ENCODE results near the gene LYSMD2.

LYSMD2 gene

DNA sequence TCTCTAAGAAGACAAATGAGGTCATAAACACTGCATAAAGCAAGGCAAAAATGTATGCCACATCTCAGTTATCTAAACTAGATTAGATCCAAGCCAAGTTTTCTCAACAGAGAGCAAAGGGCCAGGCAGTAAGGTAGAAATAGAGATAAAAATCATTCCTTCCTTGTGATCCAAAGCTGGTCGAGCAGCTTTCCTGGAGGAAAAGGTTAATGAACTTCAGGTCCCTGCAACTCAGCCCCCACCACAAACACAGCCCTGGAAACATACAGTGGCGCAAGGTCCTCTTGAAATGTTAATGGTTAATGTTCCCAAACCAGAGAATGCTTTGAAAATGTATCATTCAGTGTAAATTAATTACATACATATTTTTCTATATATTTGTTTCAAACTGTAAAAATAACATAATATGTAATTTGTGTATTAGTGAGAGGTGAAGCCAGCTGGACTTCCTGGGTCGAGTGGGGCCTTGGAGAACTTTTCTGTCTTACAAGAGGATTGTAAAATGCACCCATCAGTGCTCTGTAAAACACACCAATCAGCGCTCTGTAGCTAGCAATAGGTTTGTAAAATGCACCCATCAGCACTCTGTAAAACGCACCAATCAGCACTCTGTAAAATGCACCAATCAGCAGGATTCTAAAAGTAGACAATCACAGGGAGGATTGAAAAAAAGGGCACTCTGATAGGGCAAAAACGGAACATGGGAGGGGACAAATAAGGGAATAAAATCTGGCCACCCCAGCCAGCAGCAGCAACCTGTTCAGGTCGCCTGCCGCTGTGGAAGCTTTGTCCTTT lies 17.1 kb downstream of the LYSMD2 start:
- no peak for DNase-seq (ENCODE audit: low read depth in 3 of 3, low spot score in 1 of 3)

DNA sequence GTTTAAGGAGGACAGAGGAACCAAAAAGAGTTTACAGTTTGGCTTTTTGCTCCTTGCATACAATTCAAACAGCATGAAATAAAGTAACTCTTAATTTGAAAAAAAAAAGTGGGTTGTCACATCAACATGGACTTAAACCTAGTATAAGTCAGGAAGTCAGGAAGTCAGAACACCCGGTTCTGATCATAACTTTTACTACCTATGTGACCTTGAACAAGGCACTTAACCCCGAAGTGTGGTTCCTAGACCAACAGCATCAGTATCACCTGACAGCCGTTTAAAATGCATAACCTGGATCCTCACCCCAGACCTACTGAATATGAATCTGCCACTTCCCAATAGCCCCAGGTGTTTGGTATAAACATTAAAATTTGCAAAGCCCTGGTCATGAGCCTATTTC lies 18.7 kb downstream of the LYSMD2 start:
- no peak for DNase-seq (ENCODE audit: low read depth in 3 of 3, low spot score in 1 of 3)

DNA sequence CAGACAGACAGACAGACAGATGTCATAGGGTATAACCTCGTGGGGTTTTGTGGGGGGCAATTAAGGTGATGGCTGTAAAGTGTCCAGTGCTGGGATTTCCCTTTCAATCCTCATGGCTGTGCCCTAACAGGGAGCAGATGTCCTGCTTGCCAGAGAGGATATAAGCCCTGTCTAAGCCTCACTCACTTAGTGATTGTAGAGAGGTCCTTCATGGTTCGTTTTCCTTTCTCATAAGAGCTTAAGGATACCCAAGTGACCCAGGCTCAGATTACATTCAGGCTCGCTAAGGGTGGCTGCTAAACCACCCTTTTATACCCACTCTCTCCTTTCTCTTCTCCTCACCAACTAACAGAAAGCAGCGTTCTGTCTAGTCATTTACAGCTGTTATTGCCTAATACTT lies 19.2 kb downstream of the LYSMD2 start:
- no peak for DNase-seq (ENCODE audit: low read depth in 3 of 3, low spot score in 1 of 3)

DNA sequence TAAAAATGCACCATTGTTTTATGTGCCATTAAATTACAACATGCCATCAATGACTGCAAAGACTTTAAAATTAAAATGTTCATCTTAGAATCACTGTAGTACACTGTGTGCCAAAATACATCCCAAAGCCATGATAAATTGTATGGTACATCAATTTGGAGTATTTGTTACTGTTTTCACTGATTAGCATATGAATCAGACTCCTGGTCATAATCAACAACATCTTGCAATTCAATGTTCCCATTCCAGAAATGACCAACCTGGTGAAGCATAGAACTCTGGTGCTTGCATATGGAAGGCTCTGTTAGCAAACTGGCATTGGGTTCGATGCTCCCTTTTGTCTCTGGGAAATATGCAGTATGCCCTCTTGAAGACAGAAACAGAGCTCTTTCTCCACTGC lies 22.5 kb downstream of the LYSMD2 start:
- DNase-seq (ENCODE audit: low read depth in 3 of 3, low spot score in 1 of 3), result no peak

DNA sequence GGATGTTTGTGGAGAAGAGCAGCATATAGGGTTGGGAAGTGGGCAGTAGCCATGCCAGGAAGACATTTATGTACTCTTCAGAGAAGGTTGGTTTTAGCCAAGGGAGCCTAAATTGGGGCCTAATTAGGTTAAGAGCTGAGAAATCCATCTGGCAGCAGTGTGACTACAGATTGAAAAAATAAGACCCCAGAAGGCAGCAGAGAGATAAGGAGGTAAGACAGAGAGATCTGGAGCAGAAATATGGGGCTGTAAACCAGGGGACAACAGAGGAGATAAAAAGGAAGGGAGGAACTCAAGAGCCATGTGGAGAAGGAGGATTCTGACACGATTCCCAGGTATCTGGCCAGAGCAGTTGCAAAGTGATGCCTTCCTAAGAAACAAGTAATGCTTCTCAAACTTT lies 23.3 kb downstream of the LYSMD2 start:
- DNase-seq (ENCODE audit: low read depth in 3 of 3, low spot score in 1 of 3), result no peak

DNA sequence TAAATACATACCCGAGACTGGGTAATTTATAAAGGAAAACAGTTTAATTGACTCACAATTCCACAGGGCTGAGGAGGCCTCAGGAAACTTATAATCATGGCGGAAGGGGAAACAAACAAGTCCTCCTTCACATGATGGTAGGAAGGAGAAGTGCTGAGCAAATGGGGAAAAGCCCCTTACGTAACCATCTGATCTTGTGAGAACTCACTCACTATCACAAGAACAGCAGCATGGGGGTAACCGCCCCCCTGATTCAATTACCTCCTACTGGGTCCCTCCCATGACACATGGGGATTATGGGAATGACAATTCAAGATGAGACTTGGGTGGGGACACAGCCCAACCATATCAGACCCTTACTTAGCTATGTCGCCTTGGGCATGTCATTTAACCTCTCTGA lies 28.4 kb downstream of the LYSMD2 start:
- no peak for DNase-seq (ENCODE audit: low read depth in 3 of 3, low spot score in 1 of 3)

DNA sequence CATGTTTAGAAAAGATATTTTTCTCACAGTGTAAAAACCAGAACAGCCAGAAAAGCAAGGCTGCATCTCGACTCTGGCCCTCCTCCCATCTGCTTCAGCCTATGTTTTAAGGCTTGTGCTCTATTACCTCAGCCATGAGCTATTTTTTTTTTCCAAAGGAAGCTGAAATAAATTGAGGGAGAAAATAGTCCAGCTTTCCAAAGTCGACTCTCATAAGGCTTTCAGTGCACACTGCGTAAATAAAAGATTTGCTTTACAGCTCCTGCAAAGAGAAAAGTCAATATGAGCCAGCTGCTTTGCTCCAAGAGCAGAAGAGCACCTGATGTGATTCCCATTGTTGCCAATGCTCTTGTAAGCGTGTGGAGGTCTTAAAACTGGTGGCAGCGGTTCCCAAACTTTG lies 29.4 kb downstream of the LYSMD2 start:
- DNase-seq (ENCODE audit: low read depth in 3 of 3, low spot score in 1 of 3), result no peak

DNA sequence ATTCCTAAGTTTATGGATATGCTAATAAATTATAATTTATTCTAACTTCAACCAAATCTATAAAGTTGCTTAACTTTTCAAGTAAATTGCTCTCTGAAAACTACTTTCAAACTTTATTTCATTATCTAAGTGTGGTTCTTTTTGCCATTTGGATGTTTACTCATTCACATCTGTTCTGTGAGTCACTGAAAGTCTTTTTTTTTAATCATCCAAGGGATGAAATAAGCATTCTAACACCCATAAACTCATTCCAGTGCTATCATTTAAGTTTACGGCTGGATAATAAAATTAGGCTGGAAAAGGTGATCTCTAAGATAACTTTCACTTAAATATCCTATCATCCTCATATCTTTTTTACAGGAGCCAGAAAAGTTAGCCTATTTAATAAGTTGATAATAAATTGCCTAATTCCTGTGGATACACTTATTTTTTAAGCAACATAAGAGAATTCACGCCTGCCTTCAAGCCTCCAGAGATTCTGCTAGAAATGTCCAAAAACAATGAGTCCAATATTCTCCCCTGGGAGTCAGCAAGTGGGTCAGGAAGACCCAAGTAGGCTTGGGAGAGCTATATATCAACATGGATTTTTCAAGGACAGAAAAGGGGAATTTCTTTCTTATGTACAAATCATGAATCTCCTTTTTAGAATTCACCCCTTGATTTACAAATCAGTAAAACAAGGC lies 30.4 kb downstream of the LYSMD2 start:
- DNase-seq (ENCODE audit: low read depth in 3 of 3, low spot score in 1 of 3), result no peak

DNA sequence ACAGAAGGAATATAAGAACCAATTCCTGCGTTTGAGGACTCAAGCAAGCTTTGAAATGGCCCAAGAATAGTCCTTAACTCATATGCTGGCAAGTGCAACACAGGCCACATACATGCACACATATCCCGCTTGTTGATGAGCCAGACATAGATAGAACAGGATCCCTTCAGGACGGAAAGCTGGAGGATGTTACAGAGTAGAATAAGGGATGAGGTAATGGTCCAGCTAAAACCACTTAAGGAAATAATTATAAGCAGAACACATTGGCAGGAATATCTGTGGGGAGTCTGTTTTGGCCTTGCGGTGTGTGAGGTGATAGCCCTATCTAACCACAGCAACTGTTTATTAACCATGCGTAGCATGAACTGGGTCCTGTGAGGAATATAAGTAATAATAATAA lies 31.2 kb downstream of the LYSMD2 start:
- no peak for DNase-seq (ENCODE audit: low read depth in 3 of 3, low spot score in 1 of 3)

DNA sequence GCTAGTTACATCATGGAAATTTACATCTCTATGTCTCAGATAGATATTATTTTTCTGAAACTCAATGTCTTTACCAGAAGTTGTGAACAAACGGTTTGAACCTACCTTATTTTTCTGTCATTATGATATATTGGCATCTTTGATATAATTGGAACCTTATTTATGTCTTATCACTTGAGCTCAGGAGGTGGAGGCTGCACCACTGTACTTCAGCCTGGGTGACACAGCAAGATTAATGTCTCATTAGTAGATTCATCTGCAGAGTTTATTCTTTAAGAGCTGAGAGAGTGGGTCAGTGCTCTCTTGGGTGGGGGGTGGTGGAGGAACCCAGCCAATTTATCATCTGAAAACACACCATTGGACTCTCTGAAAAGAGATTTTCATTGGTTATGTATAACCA lies 34.7 kb downstream of the LYSMD2 start:
- no peak for DNase-seq (ENCODE audit: low read depth in 3 of 3, low spot score in 1 of 3)

DNA sequence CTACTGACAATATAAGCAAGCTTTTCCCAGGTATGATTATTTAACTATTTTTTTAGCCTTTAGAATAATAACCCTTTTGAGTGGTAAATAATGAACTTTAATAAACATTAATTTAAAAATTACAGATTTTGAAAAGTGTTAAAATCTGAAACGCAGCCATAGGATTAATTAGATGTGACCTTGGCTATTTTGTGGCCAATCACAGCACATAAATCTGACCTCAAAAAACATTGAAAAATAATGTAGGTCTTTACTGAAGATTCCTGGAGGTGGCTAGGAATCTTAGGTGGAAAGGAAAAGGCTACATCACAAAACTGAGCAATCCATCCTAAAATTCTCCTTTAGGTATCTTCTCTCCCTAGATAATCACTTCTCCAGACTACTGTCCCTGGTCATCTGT lies 38.1 kb downstream of the LYSMD2 start:
- DNase-seq (ENCODE audit: low read depth in 3 of 3, low spot score in 1 of 3), result no peak

DNA sequence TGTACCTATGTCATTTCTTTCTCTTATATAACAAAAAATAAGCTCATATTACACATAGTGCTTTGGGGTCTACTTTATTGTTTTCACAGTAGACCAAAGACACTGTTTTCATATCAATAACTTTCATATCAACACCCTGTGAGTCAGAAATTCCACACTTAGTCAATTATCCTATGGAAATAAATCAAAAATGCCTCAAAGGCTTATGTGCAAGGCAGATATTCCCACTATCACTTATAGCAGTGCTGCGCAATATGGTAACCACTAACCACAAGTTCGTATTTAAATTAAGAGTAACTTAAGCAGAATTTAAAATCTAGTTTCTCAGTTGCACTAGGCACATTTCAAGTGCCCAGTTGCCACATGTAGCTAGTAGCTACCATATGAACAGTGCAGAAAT lies 40.3 kb downstream of the LYSMD2 start:
- no peak for DNase-seq (ENCODE audit: low read depth in 3 of 3, low spot score in 1 of 3)

DNA sequence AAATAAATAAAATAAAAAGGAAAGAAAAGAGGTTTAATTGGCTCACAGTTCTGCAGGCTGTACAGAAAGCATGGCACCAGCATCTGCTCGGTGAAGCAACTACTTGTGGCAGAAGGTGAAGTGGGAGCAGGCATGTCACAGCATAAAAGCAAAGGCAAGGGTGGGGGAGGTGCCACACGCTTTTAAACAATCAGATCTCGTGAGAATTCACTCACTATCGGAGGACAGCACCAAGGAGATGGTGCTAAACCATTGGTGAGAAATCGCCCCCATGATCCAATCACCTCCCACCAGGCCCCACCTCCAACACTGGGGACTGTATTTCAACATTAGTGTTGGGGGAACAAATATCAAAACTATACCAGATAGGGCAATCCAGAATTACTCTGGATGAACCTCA lies 40.9 kb downstream of the LYSMD2 start:
- no peak for DNase-seq (ENCODE audit: low read depth in 3 of 3, low spot score in 1 of 3)

DNA sequence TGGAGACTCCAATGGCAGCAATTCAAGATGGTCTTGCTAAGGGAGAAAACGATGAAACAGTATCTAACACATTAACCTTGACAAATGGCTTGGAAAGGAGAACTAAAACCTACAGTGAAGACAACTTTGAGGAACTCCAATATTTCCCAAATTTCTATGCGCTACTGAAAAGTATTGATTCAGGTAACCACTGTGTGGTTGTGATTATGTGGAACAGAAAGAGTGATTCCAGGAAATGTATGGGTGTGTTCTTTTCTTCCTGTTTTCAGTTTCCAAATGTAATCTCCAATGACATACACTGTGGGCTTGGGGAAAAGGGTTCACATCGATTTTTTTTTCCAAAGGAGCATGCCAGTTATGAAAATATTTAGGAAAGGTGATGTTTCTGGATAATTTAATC lies 45.3 kb downstream of the LYSMD2 start:
- no peak for DNase-seq (ENCODE audit: low read depth in 3 of 3, low spot score in 1 of 3)

DNA sequence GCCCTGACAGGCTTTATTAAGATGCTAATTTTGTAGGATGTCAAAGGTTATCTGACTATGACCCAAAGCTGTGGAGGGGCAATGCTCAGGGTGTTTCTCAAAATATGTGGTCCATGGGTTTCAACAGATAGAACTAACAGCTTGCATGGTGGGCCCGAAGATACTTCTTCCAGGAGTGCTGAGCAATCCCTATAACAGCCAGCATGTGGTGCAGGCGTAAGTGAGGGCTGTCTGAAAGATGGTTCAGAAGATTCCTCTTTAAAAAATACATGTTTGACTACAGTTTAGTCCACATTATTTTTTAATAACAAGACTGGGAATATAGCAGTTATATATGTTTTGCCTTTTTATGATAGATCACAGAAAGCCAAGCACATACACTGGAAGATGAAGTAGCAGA lies 48.6 kb downstream of the LYSMD2 start:
- DNase-seq (ENCODE audit: low read depth in 3 of 3, low spot score in 1 of 3), result no peak

DNA sequence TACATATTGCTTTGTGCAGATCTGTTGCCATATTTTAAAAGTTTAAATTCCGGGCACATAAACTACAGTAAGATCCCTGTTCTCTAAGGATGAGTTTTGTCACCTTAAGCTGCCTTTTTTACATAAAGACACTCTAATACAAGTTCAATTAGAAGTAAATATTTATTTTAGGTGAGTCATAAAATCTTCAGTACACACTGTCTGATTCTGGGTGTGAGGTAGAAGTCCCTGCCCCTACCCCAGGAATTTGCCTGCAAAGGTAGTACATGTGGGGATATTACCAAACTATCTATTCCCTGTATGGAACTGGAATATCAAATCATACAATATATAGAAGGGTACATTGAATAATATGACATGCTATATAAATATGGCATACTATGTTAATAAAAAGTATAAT lies 49.9 kb downstream of the LYSMD2 start:
- DNase-seq (ENCODE audit: low read depth in 3 of 3, low spot score in 1 of 3), result no peak

DNA sequence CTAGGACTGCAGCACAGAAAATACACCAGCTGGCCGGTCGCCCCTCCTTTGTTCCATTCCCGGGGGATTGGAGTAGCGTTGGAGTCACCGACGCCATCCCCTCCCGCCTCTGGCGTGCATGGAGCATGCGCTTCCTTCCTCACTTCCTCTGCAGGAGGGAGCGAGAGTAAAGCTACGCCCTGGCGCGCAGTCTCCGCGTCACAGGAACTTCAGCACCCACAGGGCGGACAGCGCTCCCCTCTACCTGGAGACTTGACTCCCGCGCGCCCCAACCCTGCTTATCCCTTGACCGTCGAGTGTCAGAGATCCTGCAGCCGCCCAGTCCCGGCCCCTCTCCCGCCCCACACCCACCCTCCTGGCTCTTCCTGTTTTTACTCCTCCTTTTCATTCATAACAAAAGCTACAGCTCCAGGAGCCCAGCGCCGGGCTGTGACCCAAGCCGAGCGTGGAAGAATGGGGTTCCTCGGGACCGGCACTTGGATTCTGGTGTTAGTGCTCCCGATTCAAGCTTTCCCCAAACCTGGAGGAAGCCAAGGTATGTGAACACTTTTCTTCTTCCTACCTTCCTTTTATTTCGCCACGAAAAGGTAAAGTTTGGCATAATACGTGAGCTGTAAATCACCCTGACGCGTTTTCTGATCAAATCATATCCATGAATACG lies 56.0 kb downstream of the LYSMD2 start, which contains the start of gene SCG3:
SCG3 (plus strand) TSS at position 201 of the 661 bp plus-strand sequence; CDS start at position 454, 253 bp downstream.
- DNase-seq (ENCODE audit: low read depth in 3 of 3, low spot score in 1 of 3), result peak; percentile 5 to 36 (median 7)

DNA sequence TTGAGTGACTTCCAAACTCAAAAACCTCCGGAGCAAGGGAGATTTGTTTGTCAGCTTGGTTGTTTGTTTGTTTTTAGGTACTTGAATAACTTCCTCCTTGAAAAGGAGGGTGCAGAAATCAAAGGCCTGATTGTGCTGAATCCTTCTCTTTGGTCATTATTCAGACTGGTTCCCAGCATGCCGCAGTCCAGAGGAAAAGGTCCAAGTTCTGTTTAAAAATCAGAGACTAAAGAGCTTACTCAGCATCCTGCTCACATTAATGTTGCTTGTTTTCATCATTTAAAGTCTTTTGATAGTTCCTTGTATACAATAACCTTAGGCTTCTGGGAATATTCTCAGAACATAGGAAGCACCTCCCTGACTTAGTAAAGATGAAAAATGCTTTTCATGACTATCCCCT lies 57.1 kb downstream of the LYSMD2 start:
- no peak for DNase-seq (ENCODE audit: low read depth in 3 of 3, low spot score in 1 of 3)

DNA sequence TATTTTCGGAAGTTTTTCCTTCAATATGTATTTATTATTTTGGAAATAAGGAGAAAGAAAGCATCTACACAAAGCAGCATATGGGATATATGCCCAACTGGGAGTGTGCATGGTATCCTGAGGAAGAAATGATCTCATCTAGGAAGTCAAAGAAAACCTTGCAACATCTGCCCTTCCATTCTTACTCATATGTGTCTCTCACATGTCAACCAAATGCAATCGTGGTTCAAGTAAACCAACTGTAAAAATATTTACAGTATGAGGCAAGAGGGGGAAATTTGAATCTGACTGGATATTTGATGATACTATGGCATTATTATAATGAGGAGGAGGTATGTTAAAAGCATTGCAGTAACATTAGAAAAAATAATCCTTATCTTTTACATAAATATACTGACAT lies 59.4 kb downstream of the LYSMD2 start:
- no peak for DNase-seq (ENCODE audit: low read depth in 3 of 3, low spot score in 1 of 3)

DNA sequence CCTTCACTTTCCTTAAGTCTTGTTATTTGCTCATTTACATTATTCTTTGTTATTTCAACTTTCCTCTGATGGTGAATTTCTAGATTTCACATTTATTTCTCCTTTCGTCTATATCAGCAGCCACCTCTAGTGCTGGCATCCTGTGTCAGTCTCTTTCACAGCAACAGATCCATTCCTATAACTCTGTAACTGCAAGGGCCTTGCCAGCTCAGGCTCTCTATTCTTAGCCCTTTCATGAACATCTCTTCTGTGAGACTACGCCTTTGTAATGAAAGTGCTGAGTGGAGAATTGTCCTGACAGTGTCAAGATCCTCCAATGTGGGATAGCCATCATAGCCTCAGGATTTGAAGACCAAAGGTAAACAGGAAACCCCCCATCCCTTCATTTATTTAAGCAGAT lies 60.0 kb downstream of the LYSMD2 start:
- DNase-seq (ENCODE audit: low read depth in 3 of 3, low spot score in 1 of 3), result no peak

DNA sequence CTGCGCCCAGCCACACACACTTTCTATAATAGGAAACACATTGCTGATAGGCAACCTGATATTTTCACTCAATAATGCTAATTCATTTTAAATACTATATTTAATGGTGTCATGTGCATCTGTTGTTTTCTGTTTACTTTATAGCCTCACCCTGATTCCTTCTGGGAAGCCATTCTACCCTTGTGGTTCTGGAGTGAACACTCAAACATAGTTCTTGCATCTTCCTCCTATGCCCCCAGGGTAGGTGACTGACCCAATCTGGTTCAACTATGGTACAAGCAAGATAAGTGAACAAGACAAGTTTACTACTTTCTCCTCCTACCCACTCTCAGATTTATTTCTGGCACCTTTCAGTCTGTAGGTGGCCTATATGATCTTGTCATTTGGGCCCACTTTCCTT lies 60.4 kb downstream of the LYSMD2 start:
- no peak for DNase-seq (ENCODE audit: low read depth in 3 of 3, low spot score in 1 of 3)

DNA sequence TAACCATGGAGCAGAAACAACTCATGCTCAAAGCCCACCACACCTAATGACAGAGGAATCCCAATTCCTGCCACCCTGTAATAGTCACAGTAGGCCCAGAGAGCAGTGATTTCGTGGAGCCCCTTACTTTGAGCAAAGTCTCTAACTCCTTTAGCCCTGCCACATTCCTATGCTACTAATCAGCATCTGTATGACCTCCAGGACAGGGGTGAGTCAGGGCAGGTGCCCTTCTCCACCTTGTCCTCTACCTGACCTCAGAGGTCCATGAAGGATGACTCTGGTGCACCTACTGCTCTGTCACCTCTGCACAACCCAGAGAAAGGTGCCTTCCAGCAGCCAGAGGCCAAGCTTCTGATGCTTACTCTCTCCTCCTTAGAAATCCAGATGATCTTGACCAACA lies 62.2 kb downstream of the LYSMD2 start:
- no peak for DNase-seq (ENCODE audit: low read depth in 3 of 3, low spot score in 1 of 3)
